DND-41 (cell line): ENCODE measurements around the gene DKK1.

ENCODE experiments used
- ATAC-seq: fragments of 200-7000 bp; cut with Tn5 transposase; 3 replicates; pipeline ENCODE4 v1.9.1; 2021; ENCODE audit warnings: low read depth; ENCODE audit not compliant: insufficient read depth
- DNase-seq: peaks from one replicate; pipeline ENCODE4 v3.0.0-alpha.2; 2020
- H2AFZ ChIP-seq: 2 replicates; pipeline ENCODE4 v1.6.0; 2012; ENCODE audit warnings: low read depth, low read length
- H3K27ac ChIP-seq: 2 replicates; pipeline ENCODE4 v1.5.1; 2012; ENCODE audit warnings: low read length, inconsistent platforms
- H3K27me3 ChIP-seq: fragments of 200-600 bp; sonication (generic); 2 replicates; pipeline ENCODE4 v1.6.0; 2012; ENCODE audit warnings: low read length, mild to moderate bottlenecking, inconsistent platforms; ENCODE audit not compliant: insufficient read depth, poor library complexity
- H3K36me3 ChIP-seq: 2 replicates; pipeline ENCODE4 v1.5.1; 2012; ENCODE audit warnings: low read length, inconsistent platforms; ENCODE audit not compliant: insufficient read depth
- H3K4me1 ChIP-seq: 2 replicates; pipeline ENCODE4 v1.5.1; 2012; ENCODE audit warnings: mild to moderate bottlenecking, low read length; ENCODE audit not compliant: insufficient read depth
- H3K4me2 ChIP-seq: 2 replicates; pipeline ENCODE4 v1.6.0; 2012; ENCODE audit warnings: mild to moderate bottlenecking, moderate library complexity, low read length, inconsistent platforms; ENCODE audit not compliant: insufficient read depth
- H3K4me3 ChIP-seq, 2 experiments: fragments of 200-600 bp in 1 of 2; shearing (Covaris generic) in 1 of 2; 2 replicates each; pipeline ENCODE4 v1.5.1; 2012 to 2016; ENCODE audit warnings: inconsistent platforms in 2 of 2, low read length in 2 of 2, mild to moderate bottlenecking in 2 of 2, low read depth in 1 of 2, moderate library complexity in 1 of 2
- H3K79me2 ChIP-seq: 2 replicates; pipeline ENCODE4 v1.6.0; 2012; ENCODE audit warnings: low read length, inconsistent platforms; ENCODE audit not compliant: insufficient read depth
- H3K9ac ChIP-seq: 2 replicates; pipeline ENCODE4 v1.6.0; 2012; ENCODE audit warnings: low read depth, mild to moderate bottlenecking, inconsistent platforms, low read length, moderate library complexity
- H3K9me3 ChIP-seq: 2 replicates; pipeline ENCODE4 v1.5.1; 2012; ENCODE audit warnings: low read length, moderate library complexity, mild to moderate bottlenecking, inconsistent platforms; ENCODE audit not compliant: insufficient read depth, severe bottlenecking
- H4K20me1 ChIP-seq: 2 replicates; pipeline ENCODE4 v1.6.0; 2012; ENCODE audit warnings: low read length; ENCODE audit not compliant: insufficient read depth
- EZH2 ChIP-seq: IDR thresholded peaks from 3 replicates; pipeline ENCODE4 v1.6.1; 2012; ENCODE audit warnings: borderline replicate concordance, low read depth, mild to moderate bottlenecking, moderate library complexity, low read length, inconsistent platforms; ENCODE audit not compliant: severe bottlenecking
- TF ChIP-seq, protein P1 (sequence below): IDR thresholded peaks from 2 replicates; pipeline ENCODE4 v1.5.1; 2012; ENCODE audit warnings: borderline replicate concordance, low read length, moderate library complexity, mild to moderate bottlenecking; ENCODE audit not compliant: poor library complexity, severe bottlenecking; ENCODE audit errors: extremely low read depth

The DKK1 gene

DNA sequence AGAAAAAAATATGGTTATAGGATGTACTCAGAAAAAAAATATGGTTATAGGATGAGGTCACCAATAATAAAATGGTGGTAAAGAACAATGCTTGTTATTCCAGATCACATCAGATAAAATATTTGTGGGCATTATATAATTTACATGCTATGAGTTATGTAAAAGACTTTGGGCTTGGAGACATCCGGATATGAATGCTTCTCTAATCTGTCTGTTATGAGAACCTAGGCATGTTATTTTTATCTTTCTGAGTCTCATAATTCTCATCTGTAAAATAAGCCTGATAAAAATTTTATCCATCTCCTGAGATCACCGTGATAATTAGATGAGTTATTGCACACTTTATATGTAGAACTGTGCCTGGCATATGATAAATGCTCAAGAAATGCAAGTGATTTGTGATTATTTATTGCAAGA lies 37.8 kb downstream of the DKK1 start:
- H3K4me2 ChIP-seq: no peak overlapping the region
- H3K36me3 ChIP-seq: no peaks in the 10 kb centered on the region
- DNase-seq: no peak
- H3K27me3 ChIP-seq: no peaks in the 10 kb centered on the region
- H3K79me2 ChIP-seq: no peaks in the 10 kb centered on the region
- no peaks in the 10 kb centered on the region for H4K20me1 ChIP-seq
- no peak overlapping the region for H3K4me3 ChIP-seq
- H2AFZ ChIP-seq: no peak overlapping the region
- TF ChIP-seq, protein P1, sequence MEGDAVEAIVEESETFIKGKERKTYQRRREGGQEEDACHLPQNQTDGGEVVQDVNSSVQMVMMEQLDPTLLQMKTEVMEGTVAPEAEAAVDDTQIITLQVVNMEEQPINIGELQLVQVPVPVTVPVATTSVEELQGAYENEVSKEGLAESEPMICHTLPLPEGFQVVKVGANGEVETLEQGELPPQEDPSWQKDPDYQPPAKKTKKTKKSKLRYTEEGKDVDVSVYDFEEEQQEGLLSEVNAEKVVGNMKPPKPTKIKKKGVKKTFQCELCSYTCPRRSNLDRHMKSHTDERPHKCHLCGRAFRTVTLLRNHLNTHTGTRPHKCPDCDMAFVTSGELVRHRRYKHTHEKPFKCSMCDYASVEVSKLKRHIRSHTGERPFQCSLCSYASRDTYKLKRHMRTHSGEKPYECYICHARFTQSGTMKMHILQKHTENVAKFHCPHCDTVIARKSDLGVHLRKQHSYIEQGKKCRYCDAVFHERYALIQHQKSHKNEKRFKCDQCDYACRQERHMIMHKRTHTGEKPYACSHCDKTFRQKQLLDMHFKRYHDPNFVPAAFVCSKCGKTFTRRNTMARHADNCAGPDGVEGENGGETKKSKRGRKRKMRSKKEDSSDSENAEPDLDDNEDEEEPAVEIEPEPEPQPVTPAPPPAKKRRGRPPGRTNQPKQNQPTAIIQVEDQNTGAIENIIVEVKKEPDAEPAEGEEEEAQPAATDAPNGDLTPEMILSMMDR: no peak
- TF ChIP-seq EZH2: no peak
- no peak for ATAC-seq
- H3K9me3 ChIP-seq: no peaks in the 10 kb centered on the region
- no peak overlapping the region for H3K27ac ChIP-seq
- H3K9ac ChIP-seq: no peak overlapping the region
- no peaks in the 10 kb centered on the region for H3K4me1 ChIP-seq

DNA sequence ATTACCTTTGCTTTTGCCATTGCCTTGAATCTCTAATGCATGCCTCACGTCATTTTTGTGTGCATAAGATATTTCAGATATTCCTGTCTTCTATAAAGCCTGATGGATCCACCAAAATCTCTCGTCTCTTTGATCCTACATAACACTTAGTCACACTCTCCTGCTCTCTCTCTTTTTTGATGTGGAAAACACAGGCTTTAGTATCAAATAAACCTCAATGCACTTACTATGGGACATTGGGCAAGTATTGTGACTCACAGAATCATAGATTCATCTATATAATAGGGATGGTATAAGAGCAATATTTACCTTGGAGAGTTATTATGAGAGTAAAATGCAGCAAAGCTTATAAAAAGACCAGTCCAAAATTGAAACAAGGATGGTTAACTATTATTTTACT lies 39.1 kb downstream of the DKK1 start:
- H2AFZ ChIP-seq: no peak overlapping the region
- H3K4me3 ChIP-seq: no peak overlapping the region
- no peaks in the 10 kb centered on the region for H4K20me1 ChIP-seq
- no peak for ATAC-seq
- no peaks in the 10 kb centered on the region for H3K4me1 ChIP-seq
- no peaks in the 10 kb centered on the region for H3K36me3 ChIP-seq
- H3K79me2 ChIP-seq: no peaks in the 10 kb centered on the region
- H3K27me3 ChIP-seq: no peaks in the 10 kb centered on the region
- H3K9ac ChIP-seq: no peak overlapping the region
- no peak overlapping the region for H3K27ac ChIP-seq
- TF ChIP-seq, protein P1: no peak
- TF ChIP-seq EZH2: no peak
- H3K4me2 ChIP-seq: no peak overlapping the region
- H3K9me3 ChIP-seq: no peaks in the 10 kb centered on the region
- no peak for DNase-seq

DNA sequence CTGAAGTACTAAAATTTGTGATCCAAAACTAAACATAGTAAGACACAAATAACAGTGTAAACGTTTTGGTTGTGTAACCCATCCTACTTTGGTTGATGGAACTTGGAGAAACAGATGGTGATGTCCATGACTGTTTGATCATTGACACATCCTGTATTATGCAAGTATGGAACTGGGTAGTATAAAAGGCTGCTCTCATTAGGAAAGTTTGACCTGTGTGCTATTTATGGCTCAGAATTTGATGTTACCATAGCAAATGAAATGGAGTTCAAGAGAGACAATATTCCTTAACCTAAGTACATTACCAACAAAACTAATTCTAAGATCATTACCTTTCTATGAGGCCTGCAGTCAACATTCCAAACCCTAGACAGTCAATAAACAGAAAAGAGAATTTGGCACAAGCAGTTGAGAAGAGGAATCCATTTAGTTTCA lies 39.9 kb downstream of the DKK1 start:
- Histone ChIP-seq H3K79me2 (no peaks in the 10 kb centered on the region), H3K9me3 (no peaks in the 10 kb centered on the region), H2AFZ (no peak overlapping the region), H3K27ac (no peak overlapping the region), H3K9ac (no peak overlapping the region), H3K4me2 (no peak overlapping the region), H4K20me1 (no peaks in the 10 kb centered on the region), H3K27me3 (no peaks in the 10 kb centered on the region), H3K4me1 (no peaks in the 10 kb centered on the region), H3K36me3 (no peaks in the 10 kb centered on the region), H3K4me3 (no peak overlapping the region)
- TF ChIP-seq, protein P1: no peak
- no peak for TF ChIP-seq EZH2
- no peak for ATAC-seq
- DNase-seq: no peak

GRCh38 chr10:52357971-52358370 lies 43.9 kb downstream of the DKK1 start:
- Histone ChIP-seq H3K4me3 (no peak overlapping the region), H3K27me3 (no peaks in the 10 kb centered on the region), H3K79me2 (no peaks in the 10 kb centered on the region), H3K4me1 (no peaks in the 10 kb centered on the region), H2AFZ (no peak overlapping the region), H3K27ac (no peak overlapping the region), H3K9me3 (no peaks in the 10 kb centered on the region), H3K36me3 (no peaks in the 10 kb centered on the region), H3K9ac (no peak overlapping the region), H3K4me2 (no peak overlapping the region), H4K20me1 (no peaks in the 10 kb centered on the region)
- ATAC-seq (no peak), DNase-seq (no peak)
- TF ChIP-seq, protein P1: no peak
- no peak for TF ChIP-seq EZH2
